DMS53 treated with DMSO at 0.1 percent for 48 hours (cell line): Measurements from ENCODE around the gene CPNE5.

Experiments
- DNase-seq: peaks from one replicate; lab custom pipeline; 2025; ENCODE audit not compliant: unreplicated experiment; lab: John Stamatoyannopoulos, UW

CPNE5 gene

GRCh38 chr6:36766399-36766945, 72.8 kb downstream of the CPNE5 start:
- no peak for DNase-seq

GRCh38 chr6:36765594-36766398, 73.4 kb downstream of the CPNE5 start:
- DNase-seq: peak; percentile 55

- no peak for DNase-seq
Measured at GRCh38 chr6:36765190-36765589, 74.1 kb downstream of the CPNE5 start.

GRCh38 chr6:36762123-36762522, 77.1 kb downstream of the CPNE5 start:
- DNase-seq: no peak

DNA sequence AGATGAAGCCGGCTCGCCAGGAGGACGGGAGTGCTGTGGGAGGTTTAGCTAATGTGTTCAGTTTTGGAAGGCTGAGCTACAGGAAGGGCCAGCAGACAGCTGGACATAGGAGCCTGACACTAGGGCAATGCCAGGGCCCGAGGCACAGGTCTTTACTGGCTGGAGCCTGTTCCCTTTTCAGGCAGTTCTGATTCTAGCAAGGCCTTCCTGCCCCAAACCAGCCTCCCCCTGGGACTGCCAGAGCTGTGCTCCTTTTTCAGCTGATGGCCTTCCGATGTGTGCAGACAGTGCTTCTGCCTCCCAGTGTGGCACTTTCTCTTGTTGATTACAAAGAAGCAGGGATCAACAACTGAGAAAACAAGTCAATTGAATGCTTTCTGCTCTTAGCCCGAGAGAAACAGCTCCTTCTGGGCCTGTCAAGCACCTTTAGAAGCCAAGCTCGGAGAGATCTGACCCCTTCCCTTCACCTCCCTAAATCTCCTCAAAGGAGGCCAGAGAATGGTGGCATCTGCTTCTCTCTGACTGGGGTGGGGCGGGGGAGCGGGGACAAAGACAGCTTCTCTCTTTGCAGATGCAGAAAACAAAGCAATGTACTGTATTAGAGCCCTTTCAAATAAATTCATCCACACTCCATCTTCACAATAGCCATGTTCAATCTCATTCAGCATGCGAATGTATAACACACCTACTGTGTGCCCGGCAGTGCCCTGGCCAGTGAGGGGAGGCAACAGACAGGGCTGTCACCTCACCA, 78.4 kb downstream of the CPNE5 start:
- DNase-seq: no peak

GRCh38 chr6:36759148-36759759, 80.0 kb downstream of the CPNE5 start:
- DNase-seq: peak; percentile 70

- no peak for DNase-seq
Measured at GRCh38 chr6:36758516-36759147, 80.6 kb downstream of the CPNE5 start.

DNA sequence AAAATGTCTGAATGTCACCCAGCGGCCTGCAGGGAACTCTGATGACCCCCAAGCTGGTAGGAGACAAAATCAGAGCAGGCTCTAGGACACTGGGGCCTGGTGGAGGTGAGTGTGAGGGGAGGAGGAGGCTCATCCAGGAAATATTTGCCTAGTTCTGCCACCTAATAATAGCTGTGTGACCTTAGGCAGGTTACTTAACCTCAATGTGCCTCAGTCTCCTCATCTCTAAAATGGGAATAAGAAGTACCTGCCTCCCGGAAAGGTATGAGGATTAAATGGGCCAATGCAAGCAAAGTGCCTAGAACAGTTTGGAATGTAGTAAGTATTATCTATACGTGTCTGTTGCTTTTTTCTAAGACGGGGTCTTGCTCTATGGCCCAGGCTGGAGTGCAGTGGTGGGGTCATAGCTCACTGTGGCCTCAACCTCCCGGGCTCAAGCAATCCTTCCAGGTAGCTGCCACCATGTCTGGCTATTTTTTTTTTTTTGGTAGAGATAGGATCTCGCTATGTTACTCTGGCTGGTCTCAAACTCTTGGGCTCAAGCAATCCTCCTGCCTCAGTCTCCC, 81.2 kb downstream of the CPNE5 start:
- DNase-seq: no peak

- no peak for DNase-seq
Measured at GRCh38 chr6:36757206-36757605, 82.0 kb downstream of the CPNE5 start.

- DNase-seq: no peak
Measured at GRCh38 chr6:36756786-36757185, 82.5 kb downstream of the CPNE5 start.

GRCh38 chr6:36755435-36756348, 83.6 kb downstream of the CPNE5 start:
- no peak for DNase-seq

DNA sequence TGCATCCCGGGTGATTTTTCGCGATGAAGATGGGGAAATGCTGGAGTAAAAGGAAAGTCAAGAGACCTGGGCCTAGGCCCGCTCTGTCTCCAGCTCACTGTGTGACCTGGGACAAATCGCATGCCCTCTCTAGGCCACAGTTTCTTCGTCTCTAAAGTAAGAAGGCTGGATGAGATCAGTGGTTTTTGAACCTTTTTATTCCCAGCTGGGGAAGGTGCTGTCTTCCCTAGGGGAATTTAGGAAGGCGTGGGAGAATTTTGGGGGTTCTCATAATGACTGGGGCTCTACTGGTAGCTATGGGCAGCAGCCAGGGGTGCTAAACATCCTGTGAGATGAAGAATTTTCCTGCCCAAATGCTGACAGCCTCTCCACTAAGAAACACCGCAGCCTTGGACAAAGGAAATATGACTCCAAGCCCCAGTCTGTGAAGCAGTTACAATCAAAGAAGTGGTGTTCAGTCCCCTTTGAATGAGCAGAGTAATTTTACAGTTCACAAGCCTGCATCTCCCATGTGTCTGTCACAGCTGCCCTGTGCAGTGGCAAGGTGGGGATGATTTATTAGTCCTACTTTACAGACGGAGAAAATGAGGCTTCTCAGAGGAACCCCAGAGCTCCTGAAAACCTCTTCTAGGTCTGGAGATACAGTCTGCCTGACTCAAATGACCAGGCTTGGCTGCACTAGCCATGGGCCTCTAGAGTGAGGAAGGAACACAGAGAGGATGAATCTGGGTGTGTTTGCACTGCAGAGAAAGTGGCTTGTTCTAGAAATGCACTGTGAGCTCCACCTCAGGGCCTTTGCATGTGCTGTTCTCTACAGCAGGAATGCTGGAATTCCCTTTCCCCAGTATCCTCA, 84.4 kb downstream of the CPNE5 start:
- no peak for DNase-seq

- DNase-seq: no peak
Measured at GRCh38 chr6:36753671-36754405, 85.4 kb downstream of the CPNE5 start.

- DNase-seq: no peak
Measured at GRCh38 chr6:36752886-36753506, 86.2 kb downstream of the CPNE5 start.

- peak; percentile 60 for DNase-seq
Measured at GRCh38 chr6:36752187-36752885, 86.9 kb downstream of the CPNE5 start.

GRCh38 chr6:36751833-36752186, 87.4 kb downstream of the CPNE5 start:
- no peak for DNase-seq

- DNase-seq: no peak
Measured at GRCh38 chr6:36751091-36751490, 88.2 kb downstream of the CPNE5 start.
